NOMO-1 treated with dmso at 0.1 percent for 144 hours (cell line): ENCODE results near the gene NANOS3.
A peak's percentile ranks its signal among the peaks of the same experiment; 100 is the strongest.

Source experiments
- DNase-seq: peaks from one replicate; lab custom pipeline; 2025; ENCODE audit not compliant: unreplicated experiment; lab: John Stamatoyannopoulos, UW

The NANOS3 gene

GRCh38 chr19:13876834-13877233 is at the start of gene NANOS3:
Gene NANOS3, plus strand, starts transcription at chr19:13877134. Its CDS starts 115 bp downstream, at chr19:13877249.
- DNase-seq: no peak

- DNase-seq: no peak
Measured at GRCh38 chr19:13827656-13828055, 49.3 kb upstream of the NANOS3 start.

GRCh38 chr19:13830114-13830740 is 46.7 kb upstream of the NANOS3 start:
- no peak for DNase-seq

- DNase-seq: no peak
Measured at GRCh38 chr19:13830741-13831536, 46.0 kb upstream of the NANOS3 start.

- no peak for DNase-seq
Measured at GRCh38 chr19:13831537-13832467, 45.1 kb upstream of the NANOS3 start.

- peak; percentile 72 for DNase-seq
Measured at GRCh38 chr19:13833330-13834243, 43.3 kb upstream of the NANOS3 start.

- DNase-seq: no peak
Measured at GRCh38 chr19:13834244-13835069, 42.5 kb upstream of the NANOS3 start.

- DNase-seq: peak; percentile 96
Measured at GRCh38 chr19:13835791-13836723, 40.9 kb upstream of the NANOS3 start.

GRCh38 chr19:13838435-13839129 is 38.4 kb upstream of the NANOS3 start:
- no peak for DNase-seq

- DNase-seq: peak; percentile 81
Measured at GRCh38 chr19:13839130-13839937, 37.6 kb upstream of the NANOS3 start.

- no peak for DNase-seq
Measured at GRCh38 chr19:13839938-13840304, 37.0 kb upstream of the NANOS3 start.

- DNase-seq: no peak
Measured at GRCh38 chr19:13840305-13841085, 36.4 kb upstream of the NANOS3 start.

GRCh38 chr19:13841086-13841961 is 35.6 kb upstream of the NANOS3 start:
- DNase-seq: no peak

- DNase-seq: no peak
Measured at GRCh38 chr19:13841962-13842290, 35.0 kb upstream of the NANOS3 start.

- peak; percentile 43 for DNase-seq
Measured at GRCh38 chr19:13842291-13843103, 34.4 kb upstream of the NANOS3 start.
